HepG2 (cell line): ENCODE measurements around the gene TANGO2.

Experiments
- EP300 ChIP-seq, 3 experiments: sonication (generic) in 1 of 3; formaldehyde crosslinking in 1 of 3; IDR thresholded peaks; 2 replicates each; pipeline versions ENCODE4 v1.5.1 to v1.6.1; 2011 to 2020; ENCODE audit warnings: low read depth in 2 of 3, low read length in 2 of 3, borderline replicate concordance in 1 of 3, improper control_type of control experiment in 1 of 3, mild to moderate bottlenecking in 1 of 3, missing genetic modification reagents in 1 of 3, moderate library complexity in 1 of 3
- ESRRA ChIP-seq: sonication (generic); formaldehyde crosslinking; IDR thresholded peaks from 2 replicates; pipeline ENCODE4 v1.5.1; 2020; ENCODE audit warnings: mild to moderate bottlenecking, low read depth, missing genetic modification reagents
- PHF21A ChIP-seq: sonication (generic); formaldehyde crosslinking; IDR thresholded peaks from 2 replicates; pipeline ENCODE4 v1.5.0; 2020; ENCODE audit warnings: mild to moderate bottlenecking, missing genetic modification reagents
- POLR2AphosphoS5 ChIP-seq: IDR thresholded peaks from 2 replicates; pipeline ENCODE4 v1.6.1; 2012; ENCODE audit warnings: low read depth, low read length
- SAFB2 ChIP-seq: sonication (generic); formaldehyde crosslinking; IDR thresholded peaks from 2 replicates; pipeline ENCODE4 v1.5.1; 2020; ENCODE audit warnings: missing genetic modification reagents, low read depth, mild to moderate bottlenecking, borderline replicate concordance
- ZNF3 ChIP-seq: IDR thresholded peaks from 2 replicates; pipeline ENCODE4 v1.7.0; 2017; ENCODE audit warnings: inconsistent platforms
- ZNF446 ChIP-seq: sonication (generic); formaldehyde crosslinking; IDR thresholded peaks from 2 replicates; pipeline ENCODE4 v1.5.0; 2020; ENCODE audit warnings: mild to moderate bottlenecking, missing genetic modification reagents

DNA sequence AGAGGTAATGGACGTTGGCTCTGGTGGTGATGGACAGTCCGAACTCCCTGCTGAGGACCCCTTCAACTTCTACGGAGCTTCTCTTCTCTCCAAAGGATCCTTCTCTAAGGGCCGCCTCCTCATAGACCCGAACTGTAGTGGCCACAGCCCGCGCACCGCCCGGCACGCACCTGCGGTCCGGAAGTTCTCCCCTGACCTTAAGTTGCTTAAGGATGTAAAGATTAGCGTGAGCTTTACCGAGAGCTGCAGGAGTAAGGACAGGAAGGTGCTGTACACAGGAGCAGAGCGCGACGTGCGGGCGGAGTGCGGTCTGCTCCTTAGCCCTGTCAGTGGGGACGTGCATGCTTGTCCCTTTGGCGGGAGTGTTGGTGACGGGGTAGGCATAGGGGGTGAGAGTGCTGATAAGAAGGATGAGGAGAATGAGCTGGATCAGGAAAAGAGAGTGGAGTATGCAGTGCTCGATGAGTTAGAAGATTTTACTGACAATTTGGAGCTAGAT, 65.2 kb downstream of the TANGO2 start:
- TF ChIP-seq POLR2AphosphoS5: no peak
- no peak for TF ChIP-seq PHF21A (CRISPR knock-in tag)
- TF ChIP-seq ZNF446 (CRISPR knock-in tag): no peak
- TF ChIP-seq ESRRA (CRISPR knock-in tag): no peak
- TF ChIP-seq ZNF3 (CRISPR knock-in tag): no peak
- no peak for TF ChIP-seq SAFB2 (CRISPR knock-in tag)
- TF ChIP-seq EP300 (IDR thresholded peaks at IDR 0.05; ENCODE audit: low read depth in 2 of 2, low read length in 2 of 2): no peak
- TF ChIP-seq EP300 (CRISPR knock-in tag; IDR thresholded peaks at IDR 0.05; ENCODE audit: borderline replicate concordance): no peak
